ENCODE results near the gene EHMT1.
"Not testable (repeated sequence)": the region's sequence is repeated elsewhere in the genome, so short reads cannot be mapped to it uniquely, and the experiment has no call there.

Gene EHMT1

DNA sequence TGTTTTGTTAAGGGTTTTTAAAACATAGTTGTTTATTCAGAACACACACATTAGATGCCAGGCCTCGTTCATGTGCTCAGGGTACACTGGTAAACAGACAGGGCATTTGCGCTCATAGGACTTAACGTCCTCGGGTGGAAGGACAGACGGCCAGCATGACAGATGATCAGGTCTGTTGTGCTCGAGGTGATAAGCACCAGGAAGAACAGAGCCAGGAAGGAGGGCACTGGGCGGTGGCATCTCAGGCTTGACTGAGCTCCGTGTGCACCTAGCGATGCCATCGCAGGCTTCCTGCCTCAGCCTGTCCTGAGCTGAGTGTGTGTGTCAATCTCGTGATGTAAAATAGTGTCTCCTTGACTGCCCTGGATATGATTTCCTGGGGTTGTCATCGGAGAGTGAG is 96.5 kb downstream of the EHMT1 start:
- no peak for DNase-seq (ENCODE audit: extremely low read depth, low read depth)
- TF ChIP-seq, protein P1, sequence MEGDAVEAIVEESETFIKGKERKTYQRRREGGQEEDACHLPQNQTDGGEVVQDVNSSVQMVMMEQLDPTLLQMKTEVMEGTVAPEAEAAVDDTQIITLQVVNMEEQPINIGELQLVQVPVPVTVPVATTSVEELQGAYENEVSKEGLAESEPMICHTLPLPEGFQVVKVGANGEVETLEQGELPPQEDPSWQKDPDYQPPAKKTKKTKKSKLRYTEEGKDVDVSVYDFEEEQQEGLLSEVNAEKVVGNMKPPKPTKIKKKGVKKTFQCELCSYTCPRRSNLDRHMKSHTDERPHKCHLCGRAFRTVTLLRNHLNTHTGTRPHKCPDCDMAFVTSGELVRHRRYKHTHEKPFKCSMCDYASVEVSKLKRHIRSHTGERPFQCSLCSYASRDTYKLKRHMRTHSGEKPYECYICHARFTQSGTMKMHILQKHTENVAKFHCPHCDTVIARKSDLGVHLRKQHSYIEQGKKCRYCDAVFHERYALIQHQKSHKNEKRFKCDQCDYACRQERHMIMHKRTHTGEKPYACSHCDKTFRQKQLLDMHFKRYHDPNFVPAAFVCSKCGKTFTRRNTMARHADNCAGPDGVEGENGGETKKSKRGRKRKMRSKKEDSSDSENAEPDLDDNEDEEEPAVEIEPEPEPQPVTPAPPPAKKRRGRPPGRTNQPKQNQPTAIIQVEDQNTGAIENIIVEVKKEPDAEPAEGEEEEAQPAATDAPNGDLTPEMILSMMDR (IDR thresholded peaks at IDR 0.05; ENCODE audit: low read depth, low read length, missing control alignments) = no peak
- H3K4me3 ChIP-seq (replicated peaks; ENCODE audit: low read depth, low read length) = no peak overlapping the region

DNA sequence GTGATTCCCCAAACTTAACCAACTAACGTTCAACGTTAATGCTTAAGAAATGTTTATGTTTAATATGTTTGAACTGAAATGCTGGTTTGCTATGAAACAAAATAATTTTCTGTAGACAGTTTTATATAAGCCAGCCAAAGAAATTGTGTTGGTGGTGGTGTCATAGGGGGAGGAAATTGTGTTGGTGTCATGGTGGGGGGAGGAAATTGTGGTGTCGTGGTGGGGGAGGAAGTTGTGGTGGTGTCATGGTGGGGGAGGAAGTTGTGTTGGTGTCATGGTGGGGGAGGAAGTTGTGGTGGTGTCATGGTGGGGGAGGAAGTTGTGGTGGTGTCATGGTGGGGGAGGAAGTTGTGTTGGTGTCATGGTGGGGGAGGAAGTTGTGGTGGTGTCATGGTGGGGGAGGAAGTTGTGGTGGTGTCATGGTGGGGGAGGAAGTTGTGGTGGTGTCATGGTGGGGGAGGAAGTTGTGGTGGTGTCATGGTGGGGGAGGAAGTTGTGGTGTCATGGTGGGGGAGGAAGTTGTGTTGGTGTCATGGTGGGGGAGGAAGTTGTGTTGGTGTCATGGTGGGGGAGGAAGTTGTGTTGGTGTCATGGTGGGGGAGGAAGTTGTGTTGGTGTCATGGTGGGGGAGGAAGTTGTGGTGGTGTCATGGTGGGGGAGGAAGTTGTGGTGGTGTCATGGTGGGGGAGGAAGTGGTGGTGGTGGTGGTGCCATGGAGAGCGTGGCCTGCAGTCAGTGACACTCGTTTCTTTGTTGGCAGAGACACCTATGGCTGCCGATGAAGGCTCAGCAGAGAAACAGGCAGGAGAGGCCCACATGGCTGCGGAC is 97.3 kb downstream of the EHMT1 start:
- H3K4me3 ChIP-seq (replicated peaks; ENCODE audit: low read depth, low read length); DNase-seq (ENCODE audit: extremely low read depth, low read depth): not testable (repeated sequence)

DNA sequence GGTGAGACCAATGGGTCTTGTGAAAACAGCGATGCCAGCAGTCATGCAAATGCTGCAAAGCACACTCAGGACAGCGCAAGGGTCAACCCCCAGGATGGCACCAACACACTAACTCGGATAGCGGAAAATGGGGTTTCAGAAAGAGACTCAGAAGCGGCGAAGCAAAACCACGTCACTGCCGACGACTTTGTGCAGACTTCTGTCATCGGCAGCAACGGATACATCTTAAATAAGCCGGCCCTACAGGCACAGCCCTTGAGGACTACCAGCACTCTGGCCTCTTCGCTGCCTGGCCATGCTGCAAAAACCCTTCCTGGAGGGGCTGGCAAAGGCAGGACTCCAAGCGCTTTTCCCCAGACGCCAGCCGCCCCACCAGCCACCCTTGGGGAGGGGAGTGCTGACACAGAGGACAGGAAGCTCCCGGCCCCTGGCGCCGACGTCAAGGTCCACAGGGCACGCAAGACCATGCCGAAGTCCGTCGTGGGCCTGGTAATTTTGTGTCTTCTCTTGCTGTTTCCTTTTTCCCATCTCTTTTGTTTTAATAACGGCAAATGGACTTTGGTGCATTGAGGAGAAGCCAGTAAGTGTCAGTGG is 98.0 kb downstream of the EHMT1 start:
- H3K4me3 ChIP-seq (replicated peaks; ENCODE audit: low read depth, low read length) = no peak overlapping the region
- DNase-seq (ENCODE audit: extremely low read depth, low read depth) = no peak
- TF ChIP-seq, protein P1 (IDR thresholded peaks at IDR 0.05; ENCODE audit: low read depth, low read length, missing control alignments) = no peak

DNA sequence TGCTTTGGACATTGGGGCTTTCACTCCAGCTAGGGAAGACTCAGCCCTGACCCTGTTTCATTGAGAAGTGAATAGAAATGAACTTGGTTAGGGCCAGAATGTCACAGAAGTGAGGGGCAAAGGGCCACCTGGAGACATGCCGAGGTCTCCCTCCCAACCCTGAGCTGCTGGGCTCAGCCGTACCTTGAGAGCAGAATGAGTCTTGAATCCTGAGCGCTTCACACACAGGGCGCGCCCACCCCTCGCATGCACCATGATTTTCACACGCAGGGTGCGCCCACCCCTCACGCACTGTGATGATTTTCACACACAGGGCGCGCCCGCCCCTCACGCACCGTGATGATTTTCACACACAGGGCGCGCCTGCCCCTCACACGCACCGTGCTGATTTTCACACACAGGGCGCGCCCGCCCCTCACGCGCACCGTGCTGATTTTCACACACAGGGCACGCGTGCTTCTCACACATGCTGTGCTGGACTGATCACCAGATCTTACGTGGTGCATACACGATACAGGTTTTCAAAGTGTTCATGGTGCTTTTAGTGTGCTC is 99.0 kb downstream of the EHMT1 start:
- TF ChIP-seq, protein P1 (IDR thresholded peaks at IDR 0.05; ENCODE audit: low read depth, low read length, missing control alignments) = no peak
- no peak overlapping the region for H3K4me3 ChIP-seq (replicated peaks; ENCODE audit: low read depth, low read length)

DNA sequence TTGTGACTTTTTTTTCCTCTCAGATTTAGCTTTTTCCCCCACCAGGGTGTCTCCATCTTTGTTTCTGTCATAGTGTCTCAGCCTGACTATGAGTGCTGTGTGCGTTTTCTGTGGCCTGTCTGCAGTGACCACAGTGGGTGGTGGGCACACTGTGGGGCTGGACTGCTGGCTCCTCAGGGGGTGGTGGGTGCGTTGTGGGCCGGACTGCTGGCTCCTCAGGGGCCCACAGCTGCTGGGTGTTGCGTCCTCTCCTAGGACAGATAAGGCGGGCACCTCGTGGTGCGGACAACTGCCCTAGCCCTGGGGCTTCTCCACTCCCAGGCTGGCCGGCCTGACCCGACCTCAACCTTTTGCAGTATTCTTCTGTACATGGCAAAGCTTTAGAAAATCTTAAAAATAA is 100.4 kb downstream of the EHMT1 start:
- no peak overlapping the region for H3K4me3 ChIP-seq (replicated peaks; ENCODE audit: low read depth, low read length)
- no peak for DNase-seq (ENCODE audit: extremely low read depth, low read depth)
- TF ChIP-seq, protein P1 (IDR thresholded peaks at IDR 0.05; ENCODE audit: low read depth, low read length, missing control alignments) = no peak

More for the DNA sequence above, 99.0 kb downstream of the EHMT1 start:
- no peak for DNase-seq (ENCODE audit: extremely low read depth, low read depth)

DNA sequence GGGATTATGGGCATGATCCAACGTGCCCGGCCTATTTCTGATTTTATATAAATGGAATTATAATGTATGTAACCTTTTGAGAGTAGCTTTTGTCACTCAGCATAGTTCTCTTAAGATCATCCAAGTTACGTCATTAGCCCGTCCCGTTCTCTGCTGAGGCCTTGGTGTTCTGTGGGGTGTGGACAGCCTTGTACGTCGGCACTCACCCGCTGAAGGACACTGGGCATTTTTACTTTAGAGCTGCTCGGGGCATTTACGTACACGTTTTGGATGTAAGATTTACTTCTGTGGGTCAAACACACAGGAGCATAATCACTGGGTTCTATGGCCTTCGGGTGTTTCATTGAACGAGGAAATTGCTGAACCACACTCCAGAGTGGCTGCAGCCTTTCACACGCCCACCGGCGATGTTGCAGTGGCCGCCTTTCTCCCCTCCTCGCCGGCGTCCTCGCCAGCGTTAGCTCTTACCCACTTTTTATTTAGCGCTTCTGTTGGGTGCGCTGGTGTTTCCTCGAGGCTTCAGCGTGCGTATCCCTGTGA is 101.8 kb downstream of the EHMT1 start:
- H3K4me3 ChIP-seq (replicated peaks; ENCODE audit: low read depth, low read length) = no peak overlapping the region
- TF ChIP-seq, protein P1 (IDR thresholded peaks at IDR 0.05; ENCODE audit: low read depth, low read length, missing control alignments) = no peak
- DNase-seq (ENCODE audit: extremely low read depth, low read depth) = no peak

DNA sequence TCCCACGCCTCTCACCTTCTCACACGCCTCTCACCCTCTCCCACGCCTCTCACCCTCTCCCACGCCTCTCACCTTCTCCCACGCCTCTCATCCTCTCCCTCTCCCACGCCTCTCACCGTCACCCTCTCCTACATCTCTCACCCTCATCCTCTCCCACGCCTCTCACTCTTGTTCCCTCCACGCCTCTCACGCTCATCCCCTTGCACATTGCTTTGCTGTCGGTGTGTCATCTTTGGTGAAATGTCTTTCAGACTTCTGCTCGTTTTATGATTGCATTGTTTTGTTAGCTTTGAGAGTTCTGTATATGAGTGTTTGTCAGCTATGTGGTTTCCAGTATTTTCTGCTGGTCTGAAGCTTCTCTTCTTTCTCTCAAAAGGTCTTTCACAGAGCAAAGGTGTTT is 102.7 kb downstream of the EHMT1 start:
- no peak for DNase-seq (ENCODE audit: extremely low read depth, low read depth)
- TF ChIP-seq, protein P1 (IDR thresholded peaks at IDR 0.05; ENCODE audit: low read depth, low read length, missing control alignments) = no peak
- no peak overlapping the region for H3K4me3 ChIP-seq (replicated peaks; ENCODE audit: low read depth, low read length)

Measured in HFF-Myc (cell line).